ENCODE data around the gene THBS4.

GRCh38 chr5:80101993-80102392, 66.8 kb downstream of the THBS4 start:
- TF ChIP-seq U2AF1 (optimal IDR thresholded peaks at IDR 0.05; ENCODE audit: low read depth, low read length) = no peak
- TF ChIP-seq ZEB2 (IDR thresholded peaks at IDR 0.05) = no peak
- no peak for TF ChIP-seq ZBTB26 (CRISPR knock-in tag; IDR thresholded peaks at IDR 0.05)
- TF ChIP-seq YBX1 (IDR thresholded peaks at IDR 0.05) = no peak
- TF ChIP-seq NR2C1 (IDR thresholded peaks at IDR 0.05) = no peak
- no peak for TF ChIP-seq NR2C1 (tag; IDR thresholded peaks at IDR 0.05)
- TF ChIP-seq ZBED1 (IDR thresholded peaks at IDR 0.05) = no peak
- TF ChIP-seq EZH2 (IDR thresholded peaks at IDR 0.05; ENCODE audit: borderline replicate concordance, low read depth, low read length) = no peak
- TF ChIP-seq CEBPB (tag; IDR thresholded peaks at IDR 0.05) = no peak
- TF ChIP-seq, protein P1, sequence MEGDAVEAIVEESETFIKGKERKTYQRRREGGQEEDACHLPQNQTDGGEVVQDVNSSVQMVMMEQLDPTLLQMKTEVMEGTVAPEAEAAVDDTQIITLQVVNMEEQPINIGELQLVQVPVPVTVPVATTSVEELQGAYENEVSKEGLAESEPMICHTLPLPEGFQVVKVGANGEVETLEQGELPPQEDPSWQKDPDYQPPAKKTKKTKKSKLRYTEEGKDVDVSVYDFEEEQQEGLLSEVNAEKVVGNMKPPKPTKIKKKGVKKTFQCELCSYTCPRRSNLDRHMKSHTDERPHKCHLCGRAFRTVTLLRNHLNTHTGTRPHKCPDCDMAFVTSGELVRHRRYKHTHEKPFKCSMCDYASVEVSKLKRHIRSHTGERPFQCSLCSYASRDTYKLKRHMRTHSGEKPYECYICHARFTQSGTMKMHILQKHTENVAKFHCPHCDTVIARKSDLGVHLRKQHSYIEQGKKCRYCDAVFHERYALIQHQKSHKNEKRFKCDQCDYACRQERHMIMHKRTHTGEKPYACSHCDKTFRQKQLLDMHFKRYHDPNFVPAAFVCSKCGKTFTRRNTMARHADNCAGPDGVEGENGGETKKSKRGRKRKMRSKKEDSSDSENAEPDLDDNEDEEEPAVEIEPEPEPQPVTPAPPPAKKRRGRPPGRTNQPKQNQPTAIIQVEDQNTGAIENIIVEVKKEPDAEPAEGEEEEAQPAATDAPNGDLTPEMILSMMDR (IDR thresholded peaks at IDR 0.05 in 2 of 3, conservative IDR thresholded peaks at IDR 0.05 in 1 of 3; ENCODE audit: insufficient read depth in 2 of 3, low read depth in 1 of 3, low read length in 3 of 3) = no peak
- no peak for TF ChIP-seq ZNF583 (CRISPR knock-in tag; IDR thresholded peaks at IDR 0.05)
